Measurements from ENCODE around the gene MRAS.

DNA sequence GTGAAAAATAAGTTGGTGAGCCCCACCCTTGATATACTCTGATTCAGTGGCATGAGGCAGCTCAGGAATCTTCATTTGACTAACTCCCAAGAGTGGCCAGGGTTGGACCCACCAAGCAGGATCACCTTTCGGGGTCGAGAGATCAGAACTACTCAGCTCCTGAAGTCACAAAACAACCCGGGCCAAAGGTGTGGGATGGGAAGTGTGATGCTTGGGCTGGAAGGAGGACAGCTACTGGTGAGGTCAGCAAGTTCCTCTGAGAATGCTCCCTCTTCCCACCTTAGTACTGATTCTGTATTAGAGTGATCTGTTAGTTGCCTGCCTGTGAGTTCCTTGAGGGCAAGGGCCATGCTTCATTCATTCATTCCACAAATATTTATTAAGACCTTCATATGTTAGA lies 101.1 kb downstream of the MRAS start:
- TF ChIP-seq POLR2A (IDR thresholded peaks at IDR 0.05; ENCODE audit: extremely low read depth, insufficient read length): no peak
- TF ChIP-seq, protein P1, sequence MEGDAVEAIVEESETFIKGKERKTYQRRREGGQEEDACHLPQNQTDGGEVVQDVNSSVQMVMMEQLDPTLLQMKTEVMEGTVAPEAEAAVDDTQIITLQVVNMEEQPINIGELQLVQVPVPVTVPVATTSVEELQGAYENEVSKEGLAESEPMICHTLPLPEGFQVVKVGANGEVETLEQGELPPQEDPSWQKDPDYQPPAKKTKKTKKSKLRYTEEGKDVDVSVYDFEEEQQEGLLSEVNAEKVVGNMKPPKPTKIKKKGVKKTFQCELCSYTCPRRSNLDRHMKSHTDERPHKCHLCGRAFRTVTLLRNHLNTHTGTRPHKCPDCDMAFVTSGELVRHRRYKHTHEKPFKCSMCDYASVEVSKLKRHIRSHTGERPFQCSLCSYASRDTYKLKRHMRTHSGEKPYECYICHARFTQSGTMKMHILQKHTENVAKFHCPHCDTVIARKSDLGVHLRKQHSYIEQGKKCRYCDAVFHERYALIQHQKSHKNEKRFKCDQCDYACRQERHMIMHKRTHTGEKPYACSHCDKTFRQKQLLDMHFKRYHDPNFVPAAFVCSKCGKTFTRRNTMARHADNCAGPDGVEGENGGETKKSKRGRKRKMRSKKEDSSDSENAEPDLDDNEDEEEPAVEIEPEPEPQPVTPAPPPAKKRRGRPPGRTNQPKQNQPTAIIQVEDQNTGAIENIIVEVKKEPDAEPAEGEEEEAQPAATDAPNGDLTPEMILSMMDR (IDR thresholded peaks at IDR 0.05; ENCODE audit: low read depth, low read length): no peak

Measured in NB4 (cell line).